H1 (cell line): ENCODE measurements around the gene SEC14L6.

Experiments used
- CBX5 ChIP-seq: fragments of 300-800, 300-1000 bp; sonication (generic); IDR thresholded peaks from 2 replicates; pipeline ENCODE4 v1.7.1; 2016; ENCODE audit warnings: antibody characterized with exemption, low read length, low read depth
- CREB1 ChIP-seq: IDR thresholded peaks from 2 replicates; pipeline ENCODE4 v1.6.1; 2012; ENCODE audit warnings: inconsistent platforms
- EP300 ChIP-seq, 2 experiments: IDR thresholded peaks; 1 replicate in 1 of 2; 2 replicates in 1 of 2; pipeline ENCODE4 v1.6.1; 2011 to 2012; ENCODE audit warnings: low read depth in 2 of 2, low read length in 2 of 2, mild to moderate bottlenecking in 2 of 2, borderline replicate concordance in 1 of 2, inconsistent platforms in 1 of 2, moderate library complexity in 1 of 2
- FOSL1 ChIP-seq: IDR thresholded peaks from 2 replicates; pipeline ENCODE4 v1.6.1; 2011; ENCODE audit warnings: mild to moderate bottlenecking, low read depth, low read length, moderate library complexity; ENCODE audit not compliant: insufficient read depth
- POLR2AphosphoS5 ChIP-seq: IDR thresholded peaks from 2 replicates; pipeline ENCODE4 v1.6.1; 2011; ENCODE audit warnings: low read depth, low read length
- RFX5 ChIP-seq: IDR thresholded peaks from 2 replicates; pipeline ENCODE4 v1.6.1; 2011; ENCODE audit warnings: low read depth, low read length, improper control_type of control experiment, borderline replicate concordance
- TAF1 ChIP-seq: IDR thresholded peaks from 2 replicates; pipeline ENCODE4 v1.6.1; 2011; ENCODE audit warnings: mild to moderate bottlenecking, low read depth, low read length
- TF ChIP-seq, protein P1 (sequence below), 3 experiments: IDR thresholded peaks; 1 replicate in 2 of 3; 2 replicates in 1 of 3; pipeline versions ENCODE4 v1.5.1 to v1.6.1; 2011; ENCODE audit warnings: low read length in 3 of 3, mild to moderate bottlenecking in 3 of 3, inconsistent platforms in 2 of 3, low read depth in 1 of 3, moderate library complexity in 1 of 3; ENCODE audit not compliant: insufficient read depth in 1 of 3; ENCODE audit errors: control extremely low read depth in 1 of 3

- TF ChIP-seq, protein P1, sequence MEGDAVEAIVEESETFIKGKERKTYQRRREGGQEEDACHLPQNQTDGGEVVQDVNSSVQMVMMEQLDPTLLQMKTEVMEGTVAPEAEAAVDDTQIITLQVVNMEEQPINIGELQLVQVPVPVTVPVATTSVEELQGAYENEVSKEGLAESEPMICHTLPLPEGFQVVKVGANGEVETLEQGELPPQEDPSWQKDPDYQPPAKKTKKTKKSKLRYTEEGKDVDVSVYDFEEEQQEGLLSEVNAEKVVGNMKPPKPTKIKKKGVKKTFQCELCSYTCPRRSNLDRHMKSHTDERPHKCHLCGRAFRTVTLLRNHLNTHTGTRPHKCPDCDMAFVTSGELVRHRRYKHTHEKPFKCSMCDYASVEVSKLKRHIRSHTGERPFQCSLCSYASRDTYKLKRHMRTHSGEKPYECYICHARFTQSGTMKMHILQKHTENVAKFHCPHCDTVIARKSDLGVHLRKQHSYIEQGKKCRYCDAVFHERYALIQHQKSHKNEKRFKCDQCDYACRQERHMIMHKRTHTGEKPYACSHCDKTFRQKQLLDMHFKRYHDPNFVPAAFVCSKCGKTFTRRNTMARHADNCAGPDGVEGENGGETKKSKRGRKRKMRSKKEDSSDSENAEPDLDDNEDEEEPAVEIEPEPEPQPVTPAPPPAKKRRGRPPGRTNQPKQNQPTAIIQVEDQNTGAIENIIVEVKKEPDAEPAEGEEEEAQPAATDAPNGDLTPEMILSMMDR (IDR thresholded peaks at IDR 0.05; ENCODE audit: control extremely low read depth in 1 of 3, insufficient read depth in 1 of 3, low read depth in 1 of 3, low read length in 3 of 3), result peak in 1 of 3 experiments; percentile 39; a peak in 1 of 4 replicates
- TF ChIP-seq TAF1 (no peak), RFX5 (no peak), CREB1 (no peak), FOSL1 (no peak), POLR2AphosphoS5 (no peak), EP300 (IDR thresholded peaks at IDR 0.05; ENCODE audit: borderline replicate concordance in 1 of 2, low read depth in 2 of 2, low read length in 2 of 2) (no peak), CBX5 (no peak)
Observed at GRCh38 chr22:30574997-30575671, 28.6 kb upstream of the SEC14L6 start.
